ENCODE results near the gene PLPPR1.

DNA sequence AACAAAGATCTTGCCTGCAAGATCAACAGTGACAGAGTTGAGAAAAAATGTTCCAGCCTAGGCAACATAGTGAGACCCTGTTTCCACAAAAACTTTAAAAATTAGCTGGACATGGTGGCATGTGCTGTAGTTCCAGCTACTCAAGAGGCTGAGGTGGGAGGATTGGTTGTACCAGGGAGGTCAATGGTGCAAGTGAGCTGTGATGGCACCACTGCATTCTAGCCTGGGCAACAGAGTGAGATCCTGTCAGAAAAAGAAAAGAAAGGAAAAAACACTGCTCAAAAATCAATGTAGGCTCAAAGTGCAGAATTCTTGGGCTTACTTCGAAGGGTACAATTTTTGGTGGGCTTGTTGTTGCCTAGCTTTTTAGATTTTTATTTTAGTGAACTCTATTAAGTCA is 145.4 kb downstream of the PLPPR1 start:
- TF ChIP-seq, protein P1, sequence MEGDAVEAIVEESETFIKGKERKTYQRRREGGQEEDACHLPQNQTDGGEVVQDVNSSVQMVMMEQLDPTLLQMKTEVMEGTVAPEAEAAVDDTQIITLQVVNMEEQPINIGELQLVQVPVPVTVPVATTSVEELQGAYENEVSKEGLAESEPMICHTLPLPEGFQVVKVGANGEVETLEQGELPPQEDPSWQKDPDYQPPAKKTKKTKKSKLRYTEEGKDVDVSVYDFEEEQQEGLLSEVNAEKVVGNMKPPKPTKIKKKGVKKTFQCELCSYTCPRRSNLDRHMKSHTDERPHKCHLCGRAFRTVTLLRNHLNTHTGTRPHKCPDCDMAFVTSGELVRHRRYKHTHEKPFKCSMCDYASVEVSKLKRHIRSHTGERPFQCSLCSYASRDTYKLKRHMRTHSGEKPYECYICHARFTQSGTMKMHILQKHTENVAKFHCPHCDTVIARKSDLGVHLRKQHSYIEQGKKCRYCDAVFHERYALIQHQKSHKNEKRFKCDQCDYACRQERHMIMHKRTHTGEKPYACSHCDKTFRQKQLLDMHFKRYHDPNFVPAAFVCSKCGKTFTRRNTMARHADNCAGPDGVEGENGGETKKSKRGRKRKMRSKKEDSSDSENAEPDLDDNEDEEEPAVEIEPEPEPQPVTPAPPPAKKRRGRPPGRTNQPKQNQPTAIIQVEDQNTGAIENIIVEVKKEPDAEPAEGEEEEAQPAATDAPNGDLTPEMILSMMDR (conservative IDR thresholded peaks at IDR 0.05 in 1 of 2, IDR thresholded peaks at IDR 0.05 in 1 of 2; ENCODE audit: low read depth in 1 of 2, low read length in 2 of 2) = no peak
- TF ChIP-seq EZH2 (IDR thresholded peaks at IDR 0.05; ENCODE audit: low read length, missing control alignments) = no peak
